Omental fat pad (tissue), 4 donors: ENCODE measurements around the gene ADARB1. TPM values are rescaled to one million over a fixed set of nuclear protein-coding genes. Genes with fewer than 3 reads are reported as not detected.

ENCODE experiments used
- ATAC-seq: fragments of 150-250 bp; one replicate; pipeline ENCODE4 v1.9.1; 2016; ENCODE audit warnings: mild to moderate bottlenecking, moderate library complexity; ENCODE audit not compliant: low FRiP score
- DNase-seq: peaks from one replicate; pipeline ENCODE4 v3.0.0-alpha.2; 2019; ENCODE audit warnings: low spot score
- CTCF ChIP-seq, 3 donors: fragments of 450-650 bp; IDR thresholded peaks; one replicate each; pipeline ENCODE4 v1.5.1; 2016 to 2017; ENCODE audit warnings: antibody characterized with exemption in 3 of 3, mild to moderate bottlenecking in 3 of 3, moderate library complexity in 2 of 3
- total RNA-seq, 4 donors: library from RNA; depleted of rRNA; stranded (reverse); fragments of >200 nt; gene quantifications; one replicate each; pipeline ENCODE4 v1.1.0, GENCODE V29; 2016

ADARB1 gene
- total RNA-seq, 4 donors from 2014 or later: 17.3 to 38.3 (median 23.3) TPM

GRCh38 chr21:45040739-45041138, 33.6 kb upstream of the ADARB1 start:
- DNase-seq: no peak
- ATAC-seq: no peak
- TF ChIP-seq CTCF (IDR thresholded peaks at IDR 0.05): no peak

- peak; percentile 92 for ATAC-seq
Measured at GRCh38 chr21:45041351-45041805, 33.0 kb upstream of the ADARB1 start.

DNA sequence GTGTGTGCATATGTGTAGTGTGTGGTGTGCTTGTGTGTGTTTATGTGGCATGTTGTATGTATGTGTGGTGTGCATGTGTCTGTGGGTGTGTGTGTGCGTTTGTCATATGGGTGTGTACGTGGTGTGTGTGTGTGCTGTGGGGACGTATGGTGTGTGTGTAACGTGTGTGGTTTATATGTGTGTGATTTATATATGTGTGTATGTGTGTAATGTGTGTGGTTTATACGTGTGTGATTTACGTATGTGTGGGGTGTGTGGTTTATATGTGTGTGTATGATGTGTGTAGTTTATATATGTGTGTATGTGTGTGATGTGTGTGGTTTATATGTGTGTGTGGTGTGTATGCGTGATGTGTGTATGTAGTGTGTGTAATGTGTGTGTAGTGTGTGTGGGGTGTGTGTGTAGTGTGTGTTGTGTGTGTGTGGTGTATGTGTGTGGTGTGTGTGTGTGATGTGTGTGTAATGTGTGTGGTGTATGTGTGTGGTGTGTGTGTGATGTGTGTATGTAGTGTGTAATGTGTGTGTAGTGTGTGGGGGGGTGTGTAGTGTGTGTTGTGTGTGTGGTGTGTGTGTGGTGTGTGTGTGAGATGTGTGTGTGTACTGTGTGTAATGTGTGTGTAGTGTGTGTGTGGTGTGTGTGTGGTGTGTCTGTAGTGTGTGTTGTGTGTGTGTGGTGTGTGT, 32.3 kb upstream of the ADARB1 start:
- no peak for DNase-seq
- no peak for TF ChIP-seq CTCF (IDR thresholded peaks at IDR 0.05)
- ATAC-seq: no peak

More at GRCh38 chr21:45041351-45041805, 33.0 kb upstream of the ADARB1 start:
- DNase-seq: peak; percentile 77
- no peak for TF ChIP-seq CTCF (IDR thresholded peaks at IDR 0.05)

DNA sequence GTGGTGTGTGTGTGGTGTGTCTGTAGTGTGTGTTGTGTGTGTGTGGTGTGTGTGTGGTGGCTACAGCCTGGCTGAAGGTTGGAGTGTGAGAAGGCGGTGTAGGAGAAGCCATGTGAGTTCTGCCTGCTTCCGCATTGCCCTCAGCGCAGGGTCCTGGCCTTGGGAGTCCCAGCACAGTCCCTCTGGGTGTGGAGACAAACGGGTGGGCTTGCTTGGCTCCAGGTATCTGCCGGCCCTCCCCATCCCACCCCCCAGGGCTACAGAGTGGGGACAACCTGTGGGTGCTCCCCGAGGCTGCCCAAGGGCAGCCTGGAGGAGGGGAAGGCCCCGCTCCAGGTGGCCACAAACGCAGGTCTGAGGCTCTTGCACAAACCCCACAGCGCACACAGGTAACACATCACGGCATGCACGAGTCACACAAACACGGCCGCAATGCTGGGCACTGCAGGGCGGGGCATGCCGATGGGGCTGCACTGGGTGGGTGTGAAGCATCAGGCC, 31.7 kb upstream of the ADARB1 start:
- DNase-seq: no peak
- ATAC-seq: no peak
- no peak for TF ChIP-seq CTCF (IDR thresholded peaks at IDR 0.05)

- ATAC-seq (no peak), DNase-seq (no peak)
- no peak for TF ChIP-seq CTCF (IDR thresholded peaks at IDR 0.05)
Measured at GRCh38 chr21:45043541-45044020, 30.8 kb upstream of the ADARB1 start.

- no peak for DNase-seq
- no peak for TF ChIP-seq CTCF (IDR thresholded peaks at IDR 0.05)
- ATAC-seq: no peak
Measured at GRCh38 chr21:45045481-45045880, 28.9 kb upstream of the ADARB1 start.

GRCh38 chr21:45047257-45047656, 27.1 kb upstream of the ADARB1 start:
- no peak for TF ChIP-seq CTCF (IDR thresholded peaks at IDR 0.05)
- DNase-seq: no peak
- ATAC-seq: no peak
